Mesenchymal stem cell (in vitro differentiated cells and primary cell): ENCODE measurements around the gene SORCS1.

ENCODE experiments used
- DNase-seq: peaks from one replicate; pipeline ENCODE4 v3.0.0-alpha.2; 2013
- H2AFZ ChIP-seq: one replicate; pipeline ENCODE4 v1.6.1; 2013; ENCODE audit warnings: low read depth, mild to moderate bottlenecking, control low read depth, inconsistent platforms, low read length, moderate library complexity
- H2AK5ac ChIP-seq: 2 replicates; pipeline ENCODE4 v1.6.1; 2013; ENCODE audit warnings: low read length, moderate library complexity, mild to moderate bottlenecking, inconsistent platforms; ENCODE audit not compliant: severe bottlenecking
- H2BK120ac ChIP-seq: one replicate; pipeline ENCODE4 v1.6.1; 2013; ENCODE audit warnings: low read depth, mild to moderate bottlenecking, inconsistent platforms, low read length, moderate library complexity
- H2BK12ac ChIP-seq, 2 experiments: one replicate each; pipeline ENCODE4 v1.6.1; 2013; ENCODE audit warnings: inconsistent platforms in 2 of 2, low read length in 2 of 2, mild to moderate bottlenecking in 2 of 2, moderate library complexity in 2 of 2, control low read depth in 1 of 2
- H2BK15ac ChIP-seq: one replicate; pipeline ENCODE4 v1.6.1; 2013; ENCODE audit warnings: mild to moderate bottlenecking, low read depth, inconsistent platforms; ENCODE audit not compliant: poor library complexity, severe bottlenecking
- H2BK5ac ChIP-seq: 2 replicates; pipeline ENCODE4 v1.6.1; 2013; ENCODE audit warnings: low read depth, mild to moderate bottlenecking, low read length, control low read depth, inconsistent platforms; ENCODE audit not compliant: poor library complexity, severe bottlenecking
- H3K14ac ChIP-seq, 2 experiments: one replicate each; pipeline ENCODE4 v1.6.1; 2013; ENCODE audit warnings: inconsistent platforms in 2 of 2, low read length in 2 of 2, control low read depth in 1 of 2, mild to moderate bottlenecking in 1 of 2, moderate library complexity in 1 of 2
- H3K18ac ChIP-seq, 2 experiments: one replicate each; pipeline ENCODE4 v1.6.1; 2013; ENCODE audit warnings: inconsistent platforms in 2 of 2, low read length in 2 of 2, control low read depth in 1 of 2, low read depth in 1 of 2, mild to moderate bottlenecking in 1 of 2
- H3K23ac ChIP-seq, 2 experiments: one replicate each; pipeline ENCODE4 v1.6.1; 2013; ENCODE audit warnings: inconsistent platforms in 2 of 2, low read length in 2 of 2, mild to moderate bottlenecking in 2 of 2, moderate library complexity in 2 of 2, control low read depth in 1 of 2
- H3K27ac ChIP-seq: 2 replicates; pipeline ENCODE4 v1.5.1; 2013; ENCODE audit warnings: mild to moderate bottlenecking, moderate library complexity, low read length, control low read depth, inconsistent platforms; ENCODE audit not compliant: poor library complexity, severe bottlenecking
- H3K27me3 ChIP-seq, 2 experiments: 2 replicates each; pipeline versions ENCODE4 v1.6.1 to v1.7.0; 2013; ENCODE audit warnings: low read length in 2 of 2, mild to moderate bottlenecking in 2 of 2, moderate library complexity in 2 of 2, control low read depth in 1 of 2, inconsistent platforms in 1 of 2; ENCODE audit not compliant: control insufficient read depth in 1 of 2, insufficient read depth in 1 of 2
- H3K36me3 ChIP-seq, 2 experiments: 2 replicates each; pipeline versions ENCODE4 v1.6.1 to v1.7.0; 2013; ENCODE audit warnings: low read length in 2 of 2, control low read depth in 1 of 2, inconsistent platforms in 1 of 2, low read depth in 1 of 2, mild to moderate bottlenecking in 1 of 2; ENCODE audit not compliant: insufficient read depth in 2 of 2, control insufficient read depth in 1 of 2
- H3K4ac ChIP-seq, 2 experiments: one replicate each; pipeline ENCODE4 v1.6.1; 2013; ENCODE audit warnings: inconsistent platforms in 2 of 2, low read length in 2 of 2, mild to moderate bottlenecking in 2 of 2, moderate library complexity in 2 of 2, control low read depth in 1 of 2, low read depth in 1 of 2
- H3K4me1 ChIP-seq: 2 replicates; pipeline ENCODE4 v1.6.1; 2013; ENCODE audit warnings: low read depth, low read length, control low read depth; ENCODE audit not compliant: control insufficient read depth, insufficient read depth
- H3K4me2 ChIP-seq: 2 replicates; pipeline ENCODE4 v1.6.1; 2013; ENCODE audit warnings: low read length, mild to moderate bottlenecking, inconsistent platforms; ENCODE audit not compliant: poor library complexity, severe bottlenecking
- H3K4me3 ChIP-seq, 2 experiments: 2 replicates each; pipeline versions ENCODE4 v1.5.1 to v1.7.0; 2013; ENCODE audit warnings: low read length in 2 of 2, mild to moderate bottlenecking in 2 of 2, control low read depth in 1 of 2, low read depth in 1 of 2; ENCODE audit not compliant: insufficient read depth in 1 of 2
- H3K79me1 ChIP-seq: replicated peaks from 2 replicates; pipeline ENCODE4 v1.6.1; 2013; ENCODE audit warnings: mild to moderate bottlenecking, control low read depth, low read length, inconsistent platforms; ENCODE audit not compliant: poor library complexity, severe bottlenecking
- H3K9ac ChIP-seq: 2 replicates; pipeline ENCODE4 v1.7.0; 2013; ENCODE audit warnings: mild to moderate bottlenecking, low read length, moderate library complexity
- H3K9me3 ChIP-seq: 2 replicates; pipeline ENCODE4 v1.7.0; 2013; ENCODE audit warnings: mild to moderate bottlenecking, low read length; ENCODE audit not compliant: control insufficient read depth
- H4K8ac ChIP-seq: one replicate; pipeline ENCODE4 v1.6.1; 2013; ENCODE audit warnings: inconsistent platforms, mild to moderate bottlenecking, low read length, moderate library complexity
- H4K91ac ChIP-seq: one replicate; pipeline ENCODE4 v1.6.1; 2013; ENCODE audit warnings: mild to moderate bottlenecking, low read length, inconsistent platforms
- WGBS: methylation state at CpG from one replicate; pipeline ENCODE4 v1.1.7; 2013; ENCODE audit warnings: mixed read lengths; 5-methylcytosine and 5-hydroxymethylcytosine counted together

The SORCS1 gene

DNA sequence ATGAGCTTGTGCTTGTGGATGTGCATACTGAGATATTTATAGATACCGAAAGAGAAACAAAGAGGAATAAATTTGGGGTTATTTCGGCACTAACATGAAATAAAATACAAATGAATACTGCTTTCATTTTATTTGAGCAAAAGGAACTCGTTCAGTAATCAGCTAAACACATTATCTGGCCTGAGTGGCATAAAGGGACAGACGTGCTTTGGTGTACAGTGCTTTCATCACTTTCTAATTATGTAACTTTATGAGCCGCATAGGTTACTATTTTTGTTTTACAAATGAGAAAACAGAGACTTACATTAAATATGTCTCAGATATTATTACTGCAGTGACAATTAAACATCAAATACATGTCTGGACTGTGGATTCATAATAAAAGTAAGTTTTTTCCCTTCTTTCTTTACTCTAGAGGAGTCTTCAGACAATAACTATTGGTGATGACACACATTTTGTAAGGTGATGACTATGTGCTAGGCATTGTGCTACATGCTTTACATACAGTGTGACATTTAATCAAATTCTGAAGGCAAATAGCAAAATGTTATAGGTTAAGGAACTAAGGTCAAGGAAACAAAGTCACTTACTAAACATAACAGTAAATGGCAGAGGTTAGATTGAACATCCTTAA lies 503.3 kb downstream of the SORCS1 start:
- no peak overlapping the region for H3K23ac ChIP-seq
- H3K18ac ChIP-seq: no peak overlapping the region
- H2BK15ac ChIP-seq: no peak overlapping the region
- H3K27ac ChIP-seq: no peak overlapping the region
- H3K4me2 ChIP-seq: no peak overlapping the region
- H3K27me3 ChIP-seq: no peaks in the 10 kb centered on the region
- WGBS: 63% methylated on average over 3 of the region's 5 CpGs
- H3K14ac ChIP-seq: no peak overlapping the region
- no peak for DNase-seq
- H2BK5ac ChIP-seq: no peak overlapping the region
- no peaks in the 10 kb centered on the region for H3K4me1 ChIP-seq
- no peak overlapping the region for H4K91ac ChIP-seq
- no peaks in the 10 kb centered on the region for H3K79me1 ChIP-seq
- H3K4me3 ChIP-seq: no peak overlapping the region
- H2AK5ac ChIP-seq: no peak overlapping the region
- H4K8ac ChIP-seq: no peak overlapping the region
- H3K4ac ChIP-seq: no peak overlapping the region
- no peaks in the 10 kb centered on the region for H3K9me3 ChIP-seq
- H2BK12ac ChIP-seq: no peak overlapping the region
- no peak overlapping the region for H2AFZ ChIP-seq
- no peak overlapping the region for H2BK120ac ChIP-seq
- no peak overlapping the region for H3K9ac ChIP-seq
- H3K36me3 ChIP-seq: no peaks in the 10 kb centered on the region

DNA sequence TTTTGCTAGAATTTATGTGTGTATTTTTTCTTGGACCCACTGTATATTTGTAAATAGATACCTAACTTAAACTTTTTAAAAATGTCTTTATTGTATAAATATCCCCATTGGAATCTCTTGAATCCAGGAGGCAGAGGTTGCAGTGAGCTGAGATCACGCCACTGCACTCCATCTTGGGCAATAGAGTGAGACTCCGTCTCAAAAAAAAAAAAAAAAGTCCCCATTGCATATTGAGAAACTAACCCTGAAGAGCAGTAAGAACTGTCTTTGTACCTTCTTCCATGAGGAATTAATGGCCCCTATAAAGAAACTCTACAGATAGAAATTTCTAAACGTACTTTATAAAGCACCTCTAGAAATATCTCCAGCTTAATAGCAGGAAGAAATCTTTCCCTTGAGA lies 504.0 kb downstream of the SORCS1 start:
- H2BK15ac ChIP-seq: no peak overlapping the region
- H3K9me3 ChIP-seq: no peaks in the 10 kb centered on the region
- H3K18ac ChIP-seq: no peak overlapping the region
- no peak overlapping the region for H2BK12ac ChIP-seq
- no peak overlapping the region for H2BK120ac ChIP-seq
- no peaks in the 10 kb centered on the region for H3K36me3 ChIP-seq
- no peak overlapping the region for H3K4me2 ChIP-seq
- no peak overlapping the region for H2AFZ ChIP-seq
- no peak overlapping the region for H3K14ac ChIP-seq
- no peak overlapping the region for H3K4me3 ChIP-seq
- WGBS: 67% methylated on average over 3 of the region's 3 CpGs
- H3K4ac ChIP-seq: no peak overlapping the region
- H4K8ac ChIP-seq: no peak overlapping the region
- H3K27ac ChIP-seq: no peak overlapping the region
- no peaks in the 10 kb centered on the region for H3K4me1 ChIP-seq
- DNase-seq: no peak
- no peaks in the 10 kb centered on the region for H3K27me3 ChIP-seq
- H4K91ac ChIP-seq: no peak overlapping the region
- no peak overlapping the region for H3K9ac ChIP-seq
- no peak overlapping the region for H2AK5ac ChIP-seq
- no peaks in the 10 kb centered on the region for H3K79me1 ChIP-seq
- H2BK5ac ChIP-seq: no peak overlapping the region
- no peak overlapping the region for H3K23ac ChIP-seq

DNA sequence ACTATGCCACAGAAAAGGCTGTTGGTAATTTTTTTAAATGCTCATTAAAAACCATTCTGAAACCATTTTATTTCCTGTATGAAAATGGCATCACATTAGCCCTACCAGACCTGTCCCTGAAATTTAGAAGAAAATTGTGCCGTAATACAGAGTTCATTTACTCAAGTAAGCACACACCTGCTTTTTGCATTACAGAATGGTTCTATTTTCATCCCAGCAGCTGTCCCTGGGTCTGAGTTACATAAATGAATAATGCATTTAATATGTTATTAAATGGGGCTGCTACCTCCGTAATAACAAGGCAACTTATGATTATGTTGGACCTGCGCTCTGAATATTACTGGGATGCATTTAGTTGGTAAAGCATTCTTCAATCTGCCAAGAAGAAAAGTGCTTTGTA lies 508.9 kb downstream of the SORCS1 start:
- H3K14ac ChIP-seq: no peak overlapping the region
- 87% methylated on average over 3 of the region's 3 CpGs for WGBS

DNA sequence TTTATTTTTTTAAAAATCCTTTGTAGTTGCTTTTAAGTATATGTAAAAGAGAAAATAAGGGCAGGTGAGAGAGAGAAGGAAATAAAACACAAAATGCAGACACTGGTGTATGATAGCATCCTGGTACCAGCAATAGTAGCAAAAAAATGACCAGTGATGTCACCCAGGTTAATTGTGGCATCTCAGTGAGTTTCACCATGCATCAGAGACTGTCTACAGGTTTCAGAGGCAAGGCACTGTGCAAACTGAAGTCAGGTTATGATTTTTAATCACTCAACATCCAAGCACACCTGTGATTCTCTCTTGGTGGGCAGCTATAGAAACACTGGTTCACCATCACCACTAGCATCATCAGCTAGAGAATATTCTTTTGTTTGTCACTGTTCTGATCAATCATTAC lies 509.3 kb downstream of the SORCS1 start:
- H4K91ac ChIP-seq: no peak overlapping the region
- no peaks in the 10 kb centered on the region for H3K27me3 ChIP-seq
- H2BK12ac ChIP-seq: no peak overlapping the region

More for the DNA sequence above, 508.9 kb downstream of the SORCS1 start:
- no peak for DNase-seq
- H3K9me3 ChIP-seq: no peaks in the 10 kb centered on the region
- H3K18ac ChIP-seq: no peak overlapping the region
- no peak overlapping the region for H2AK5ac ChIP-seq
- H3K9ac ChIP-seq: no peak overlapping the region
- no peak overlapping the region for H3K4me3 ChIP-seq
- no peak overlapping the region for H4K8ac ChIP-seq
- no peak overlapping the region for H3K27ac ChIP-seq
- no peak overlapping the region for H2BK120ac ChIP-seq
- H2AFZ ChIP-seq: no peak overlapping the region
- H3K23ac ChIP-seq: no peak overlapping the region
- H3K36me3 ChIP-seq: no peaks in the 10 kb centered on the region
- no peaks in the 10 kb centered on the region for H3K27me3 ChIP-seq
- no peak overlapping the region for H2BK12ac ChIP-seq
- H2BK15ac ChIP-seq: no peak overlapping the region
- no peak overlapping the region for H4K91ac ChIP-seq
- no peak overlapping the region for H3K4ac ChIP-seq
- no peak overlapping the region for H2BK5ac ChIP-seq
- H3K4me1 ChIP-seq: no peaks in the 10 kb centered on the region
- no peak overlapping the region for H3K4me2 ChIP-seq
- no peaks in the 10 kb centered on the region for H3K79me1 ChIP-seq

More for the DNA sequence above, 509.3 kb downstream of the SORCS1 start:
- Histone ChIP-seq H3K79me1 (no peaks in the 10 kb centered on the region), H2AK5ac (no peak overlapping the region), H2BK120ac (no peak overlapping the region), H2BK5ac (no peak overlapping the region), H3K36me3 (no peaks in the 10 kb centered on the region), H2AFZ (no peak overlapping the region), H3K18ac (no peak overlapping the region), H2BK15ac (no peak overlapping the region), H3K4me1 (no peaks in the 10 kb centered on the region), H3K4ac (no peak overlapping the region), H3K9me3 (no peaks in the 10 kb centered on the region), H3K23ac (no peak overlapping the region), H3K27ac (no peak overlapping the region), H3K9ac (no peak overlapping the region), H4K8ac (no peak overlapping the region), H3K4me2 (no peak overlapping the region), H3K14ac (no peak overlapping the region), H3K4me3 (no peak overlapping the region)
- DNase-seq: no peak
